K562 (cell line): Measurements from ENCODE around the gene LRRC30. TPM values are rescaled to one million over a fixed set of nuclear protein-coding genes. Genes with fewer than 3 reads are reported as not detected.

Experiments
- ATAC-seq: fragments of 200-7000 bp; cut with Tn5 transposase; 3 replicates; pipeline ENCODE4 v1.9.1; 2020; ENCODE audit warnings: moderate library complexity
- BruUV-seq: library from RNA; stranded (reverse); fragments of 400-500 nt; replicated peaks from 2 replicates; lab custom pipeline; 2021; lab: Mats Ljungman, UMichigan
- CTCF ChIA-PET: fragments of 300-600 bp; formaldehyde crosslinking; extraction: SDS; loops from one replicate; lab custom pipeline; 2021; ENCODE audit warnings: low intra/inter-chr PET ratio; lab: Yijun Ruan, JAX
- POLR2A ChIA-PET: fragments of 300-600, 350-650 bp; sonication (Branson Sonifier 250); formaldehyde crosslinking; extraction: SDS; loops from one replicate; lab custom pipeline; 2021; ENCODE audit warnings: antibody characterized with exemption, inconsistent platforms; lab: Yijun Ruan, JAX
- DNase-seq, 4 experiments: peaks; one replicate each; pipeline versions ENCODE4 v3.0.0 to v3.0.0-alpha.2; 2011 to 2018; ENCODE audit warnings: low spot score in 3 of 4, mixed read lengths in 3 of 4; ENCODE audit errors: extremely low read depth in 1 of 4
- FAIRE-seq: peaks from 2 replicates; lab custom pipeline; 2011; peaks lifted over from hg19 to GRCh38; lab: Jason Lieb, UNC
- H2AFZ ChIP-seq: 2 replicates; pipeline ENCODE4 v1.6.0; 2011; ENCODE audit warnings: low read depth, low read length, control low read depth, inconsistent platforms
- H3K27ac ChIP-seq: fragments of 200-600 bp; 3 replicates; pipeline ENCODE4 v1.8.0; 2011; ENCODE audit warnings: low read depth, mild to moderate bottlenecking, control low read depth, inconsistent platforms, low read length, moderate library complexity, mixed read lengths; ENCODE audit errors: extremely low read depth
- H3K27me3 ChIP-seq, 2 experiments: fragments of 300-600 bp in 1 of 2; 2 replicates in 1 of 2; 3 replicates in 1 of 2; pipeline versions ENCODE4 v1.6.0 to v1.8.0; 2011; ENCODE audit warnings: inconsistent platforms in 2 of 2, low read length in 2 of 2, mild to moderate bottlenecking in 1 of 2, mixed read lengths in 1 of 2, moderate library complexity in 1 of 2; ENCODE audit not compliant: control insufficient read depth in 2 of 2, insufficient read depth in 2 of 2
- H3K36me3 ChIP-seq: fragments of 300-600 bp; 3 replicates; pipeline ENCODE4 v1.8.0; 2011; ENCODE audit warnings: mild to moderate bottlenecking, low read length, inconsistent platforms; ENCODE audit not compliant: control insufficient read depth, insufficient read depth
- H3K4me1 ChIP-seq, 2 experiments: fragments of 200-600 bp in 1 of 2; replicated peaks in 1 of 2; 2 replicates in 1 of 2; 3 replicates in 1 of 2; pipeline versions ENCODE4 v1.5.1 to v1.8.0; 2011; ENCODE audit warnings: inconsistent platforms in 2 of 2, low read length in 2 of 2, mild to moderate bottlenecking in 1 of 2, mixed read lengths in 1 of 2, moderate library complexity in 1 of 2; ENCODE audit not compliant: control insufficient read depth in 2 of 2, insufficient read depth in 2 of 2
- H3K4me2 ChIP-seq: 2 replicates; pipeline ENCODE4 v1.6.1; 2011; ENCODE audit warnings: low read length, control low read depth, inconsistent platforms, mixed read lengths; ENCODE audit not compliant: insufficient read depth
- H3K4me3 ChIP-seq: fragments of 200-600 bp; sonication (generic), shearing (Covaris generic); 2 replicates; pipeline ENCODE4 v1.5.1; 2016; ENCODE audit warnings: control low read depth, inconsistent platforms
- H3K79me2 ChIP-seq: fragments of 200-600 bp; 3 replicates; pipeline ENCODE4 v1.8.0; 2011; ENCODE audit warnings: low read length, inconsistent platforms; ENCODE audit not compliant: control insufficient read depth, insufficient read depth
- H3K9ac ChIP-seq, 2 experiments: 2 replicates each; pipeline versions ENCODE4 v1.6.0 to v1.6.1; 2011; ENCODE audit warnings: low read depth in 2 of 2, low read length in 2 of 2, control low read depth in 1 of 2, inconsistent platforms in 1 of 2, mild to moderate bottlenecking in 1 of 2, mixed read lengths in 1 of 2; ENCODE audit not compliant: insufficient read depth in 1 of 2
- H3K9me1 ChIP-seq: one replicate; pipeline ENCODE4 v1.6.0; 2011; ENCODE audit warnings: inconsistent platforms, mild to moderate bottlenecking, low read length, moderate library complexity; ENCODE audit not compliant: control insufficient read depth, insufficient read depth
- H3K9me3 ChIP-seq: replicated peaks from 2 replicates; pipeline ENCODE4 v1.5.1; 2011; ENCODE audit warnings: low read depth, low read length, inconsistent platforms; ENCODE audit not compliant: control insufficient read depth, insufficient read depth
- H4K20me1 ChIP-seq: replicated peaks from 2 replicates; pipeline ENCODE4 v1.6.1; 2011; ENCODE audit warnings: low read length, inconsistent platforms, mixed read lengths; ENCODE audit not compliant: control insufficient read depth, insufficient read depth
- BRD4 ChIP-seq: fragments of 200-600 bp; sonication (generic); IDR thresholded peaks from 2 replicates; pipeline ENCODE4 v1.6.1; 2017; ENCODE audit warnings: inconsistent platforms
- E2F1 ChIP-seq: sonication (generic); formaldehyde crosslinking; IDR thresholded peaks from 2 replicates; pipeline ENCODE4 v1.8.1; 2023; ENCODE audit warnings: mild to moderate bottlenecking, missing genetic modification reagents, moderate library complexity
- EWSR1 ChIP-seq: fragments of 450-650 bp; IDR thresholded peaks from 2 replicates; pipeline ENCODE4 v1.6.1; 2018; ENCODE audit warnings: borderline replicate concordance, mild to moderate bottlenecking, low read depth, moderate library complexity; ENCODE audit not compliant: partially characterized antibody
- GABPB1 ChIP-seq: sonication (generic); formaldehyde crosslinking; IDR thresholded peaks from 2 replicates; pipeline ENCODE4 v1.8.0; 2022; ENCODE audit warnings: mild to moderate bottlenecking, missing genetic modification reagents
- MTA2 ChIP-seq: fragments of 450-650 bp; IDR thresholded peaks from 2 replicates; pipeline ENCODE4 v1.6.1; 2016; ENCODE audit warnings: low read depth
- NFIC ChIP-seq: fragments of 450-650 bp; IDR thresholded peaks from 2 replicates; pipeline ENCODE4 v1.6.1; 2017; ENCODE audit warnings: mild to moderate bottlenecking, inconsistent platforms
- SAFB ChIP-seq: fragments of 200-400 bp; formaldehyde crosslinking; IDR thresholded peaks from 2 replicates; pipeline ENCODE4 v1.6.1; 2017; ENCODE audit warnings: low read depth, low read length, borderline replicate concordance
- ZBTB33 ChIP-seq: sonication (generic); formaldehyde crosslinking; IDR thresholded peaks from 2 replicates; pipeline ENCODE4 v1.8.1; 2023; ENCODE audit warnings: mild to moderate bottlenecking, missing genetic modification reagents
- ZNF274 ChIP-seq: IDR thresholded peaks from 2 replicates; pipeline ENCODE4 v1.6.1; 2011; ENCODE audit warnings: low read depth, mild to moderate bottlenecking, low read length, moderate library complexity, borderline replicate concordance
- ZNF449 ChIP-seq: fragments of 250-450 bp; sonication (Bioruptor Pico); IDR thresholded peaks from 2 replicates; pipeline ENCODE4 v1.8.0; 2022; ENCODE audit warnings: moderate library complexity, mild to moderate bottlenecking, inconsistent platforms
- WGBS: fragments of 100-300 bp; shearing (Covaris generic); methylation state at CpG from one replicate; pipeline ENCODE4 v1.1.6; 2016; ENCODE audit warnings: low coverage, mixed read lengths; ENCODE audit not compliant: insufficient coverage; ENCODE audit errors: missing lambda C conversion rate; 5-methylcytosine and 5-hydroxymethylcytosine counted together
- in situ Hi-C: fragments of 300-500 bp; cut with MboI; formaldehyde crosslinking; loops from 4 replicates; pipeline ENCODE4 v1.15.0; 2018; ENCODE audit warnings: inconsistent platforms, mixed read lengths
- intact Hi-C: fragments of 100-400 bp; cut with micrococcal nuclease; formaldehyde crosslinking; loops from 2 replicates; pipeline ENCODE4 v1.14.2; 2022
- polyA plus RNA-seq, 8 experiments: library from polyadenylated mRNA; depleted of rRNA in 4 of 8; stranded (reverse) in 5 of 8; unstranded in 3 of 8; fragments of >200 nt; fragmentation: Nextera tagmentation in 2 of 8; fragmentation: Illumina TruSeq in 1 of 8; extraction: Ambion mirVana in 2 of 8; extraction: Trizol in 1 of 8; gene quantifications; 2 replicates each; pipeline versions ENCODE4 v1.2.1 to v1.2.3, GENCODE V29; 2011 to 2014; ENCODE audit warnings: inconsistent platforms in 1 of 8, missing spikeins in 1 of 8
- total RNA-seq, 7 experiments: library from RNA; depleted of rRNA in 6 of 7; stranded (reverse); fragments of >200 nt in 6 of 7; fragmentation: Illumina TruSeq in 2 of 7; extraction: Trizol in 2 of 7; gene quantifications; 2 replicates each; pipeline versions ENCODE4 v1.2.1 to v1.2.3, GENCODE V29; 2011 to 2021; ENCODE audit warnings: low replicate concordance in 1 of 7

LRRC30 gene
- total and polyA plus RNA-seq, 9 of the 15 experiments (the other 6 are each of a cell fraction or from before 2014, with no cell fraction given), result not detected

- Histone ChIP-seq H3K9me3 (no peaks in the 10 kb centered on the region), H3K4me2 (no peak overlapping the region), H3K36me3 (no peaks in the 10 kb centered on the region), H3K9ac (no peak overlapping the region), H3K27ac (no peak overlapping the region), H3K79me2 (no peaks in the 10 kb centered on the region), H3K4me1 (no peaks in the 10 kb centered on the region), H3K27me3 (peaks cover 7 to 19% of the 10 kb centered on the region in 2 experiments; a peak in 3 of 5 replicates), H4K20me1 (no peaks in the 10 kb centered on the region), H3K4me3 (no peak overlapping the region), H2AFZ (no peak overlapping the region), H3K9me1 (no peaks in the 10 kb centered on the region)
- FAIRE-seq, result no peak
- ChIA-PET POLR2A (no interaction called here), CTCF (no interaction called here)
- TF ChIP-seq MTA2 (no peak), ZNF274 (no peak), BRD4 (no peak), SAFB (no peak), NFIC (no peak)
- WGBS, result 0% methylated on average over 2 of the region's 2 CpGs
- DNase-seq, result no peak
- intact Hi-C loops (no loop called here), in situ Hi-C loops (no loop called here)
- no peak for ATAC-seq
- BruUV-seq, result no TSS peak
Measured at GRCh38 chr18:7236072-7236471, 5.2 kb downstream of the LRRC30 start.

GRCh38 chr18:7236933-7237332 lies 6.0 kb downstream of the LRRC30 start:
- ChIA-PET POLR2A (no interaction called here), CTCF (no interaction called here)
- TF ChIP-seq E2F1 (CRISPR knock-in tag), result no peak
- no peak for TF ChIP-seq EWSR1
- TF ChIP-seq GABPB1 (CRISPR knock-in tag), result no peak
- TF ChIP-seq ZBTB33 (CRISPR knock-in tag), result no peak
- TF ChIP-seq ZNF449 (CRISPR knock-in tag), result no peak
- Histone ChIP-seq H3K27me3 (peaks cover 3 to 11% of the 10 kb centered on the region in 2 experiments; a peak in 1 of 5 replicates), H3K4me1 (no peaks in the 10 kb centered on the region), H3K4me2 (no peak overlapping the region), H3K9me1 (no peaks in the 10 kb centered on the region), H3K4me3 (no peak overlapping the region), H3K36me3 (no peaks in the 10 kb centered on the region), H3K9me3 (no peaks in the 10 kb centered on the region), H4K20me1 (no peaks in the 10 kb centered on the region), H3K27ac (no peak overlapping the region), H3K9ac (no peak overlapping the region), H3K79me2 (no peaks in the 10 kb centered on the region), H2AFZ (no peak overlapping the region)
- in situ Hi-C loops (no loop called here), intact Hi-C loops (no loop called here)
- no peak for FAIRE-seq
- BruUV-seq, result no TSS peak
- no peak for ATAC-seq
- DNase-seq, result no peak
- WGBS, result 2% methylated on average over 8 of the region's 8 CpGs
